GM13977 (cell line): ENCODE results near the gene BUB1B.
"Not testable (repeated sequence)": the region's sequence is repeated elsewhere in the genome, so short reads cannot be mapped to it uniquely, and the experiment has no call there.

ENCODE experiments used
- DNase-seq: peaks from one replicate; pipeline ENCODE4 v3.0.0; 2012; ENCODE audit warnings: low spot score
- in situ Hi-C: fragments of 300-500 bp; cut with MboI; formaldehyde crosslinking; loops from one replicate; pipeline ENCODE4 v1.12.0; 2022; ENCODE audit warnings: low sequenced_read_pairs, low pct_unique_long_range_greater_than_20kb, mixed read lengths, inconsistent platforms; ENCODE audit not compliant: unreplicated experiment
- TF ChIP-seq, protein P1 (sequence below): IDR thresholded peaks from 2 replicates; pipeline ENCODE4 v1.5.1; 2012; ENCODE audit warnings: mild to moderate bottlenecking, control low read depth; ENCODE audit not compliant: insufficient read depth; ENCODE audit errors: extremely low read depth, missing control alignments

BUB1B gene

DNA sequence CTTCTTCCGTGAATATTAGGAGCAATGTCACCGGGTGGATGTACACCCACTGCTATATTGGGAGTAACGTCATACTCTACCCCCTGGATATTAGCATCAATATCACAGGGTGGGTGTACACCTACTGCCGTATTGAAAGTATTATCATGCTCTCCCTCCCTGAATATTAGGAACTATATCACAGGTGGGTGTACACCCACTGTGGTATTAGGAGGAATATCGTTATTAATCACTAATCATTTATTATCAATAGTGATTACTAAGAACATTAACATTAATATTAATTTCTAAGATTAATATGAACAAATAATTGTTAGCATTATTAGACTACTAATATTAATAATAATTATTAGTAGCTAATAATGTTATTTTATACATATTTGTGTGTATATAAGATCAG, 30.8 kb upstream of the BUB1B start:
- DNase-seq, result no peak
- TF ChIP-seq, protein P1, sequence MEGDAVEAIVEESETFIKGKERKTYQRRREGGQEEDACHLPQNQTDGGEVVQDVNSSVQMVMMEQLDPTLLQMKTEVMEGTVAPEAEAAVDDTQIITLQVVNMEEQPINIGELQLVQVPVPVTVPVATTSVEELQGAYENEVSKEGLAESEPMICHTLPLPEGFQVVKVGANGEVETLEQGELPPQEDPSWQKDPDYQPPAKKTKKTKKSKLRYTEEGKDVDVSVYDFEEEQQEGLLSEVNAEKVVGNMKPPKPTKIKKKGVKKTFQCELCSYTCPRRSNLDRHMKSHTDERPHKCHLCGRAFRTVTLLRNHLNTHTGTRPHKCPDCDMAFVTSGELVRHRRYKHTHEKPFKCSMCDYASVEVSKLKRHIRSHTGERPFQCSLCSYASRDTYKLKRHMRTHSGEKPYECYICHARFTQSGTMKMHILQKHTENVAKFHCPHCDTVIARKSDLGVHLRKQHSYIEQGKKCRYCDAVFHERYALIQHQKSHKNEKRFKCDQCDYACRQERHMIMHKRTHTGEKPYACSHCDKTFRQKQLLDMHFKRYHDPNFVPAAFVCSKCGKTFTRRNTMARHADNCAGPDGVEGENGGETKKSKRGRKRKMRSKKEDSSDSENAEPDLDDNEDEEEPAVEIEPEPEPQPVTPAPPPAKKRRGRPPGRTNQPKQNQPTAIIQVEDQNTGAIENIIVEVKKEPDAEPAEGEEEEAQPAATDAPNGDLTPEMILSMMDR, result no peak
- in situ Hi-C loops, result no loop called here

DNA sequence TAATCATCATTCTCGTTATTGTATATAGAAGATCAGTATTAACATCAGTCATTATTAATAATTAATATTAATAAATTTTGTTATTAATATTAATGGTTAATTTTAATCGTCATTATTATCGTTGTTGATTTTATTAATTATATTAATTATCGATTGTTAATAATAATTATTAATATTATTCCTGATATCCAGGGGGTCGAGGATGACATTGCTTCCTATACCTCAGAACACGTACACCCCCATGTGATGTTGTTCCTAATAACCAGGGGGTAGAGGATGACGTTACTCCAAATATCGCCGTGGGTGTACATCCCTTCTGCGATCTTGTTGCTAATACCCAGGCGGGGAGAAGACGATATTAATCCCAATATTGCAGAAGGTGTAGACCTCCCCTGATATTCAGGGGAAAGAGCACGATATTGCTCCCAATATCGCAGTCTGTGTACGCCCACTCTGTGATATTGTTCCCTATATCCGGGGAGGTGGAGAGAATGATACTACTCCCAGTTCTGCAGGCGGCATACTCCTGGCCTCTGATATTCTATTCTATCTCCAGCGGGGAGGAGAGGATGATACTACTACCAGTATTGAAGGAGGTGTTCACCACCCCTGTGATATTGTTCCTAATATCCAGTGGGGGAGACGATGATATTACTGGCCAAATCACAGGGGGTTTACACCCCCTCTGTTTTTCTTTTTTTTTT, 29.9 kb upstream of the BUB1B start:
- no peak for DNase-seq
- in situ Hi-C loops, result no loop called here
- TF ChIP-seq, protein P1, result no peak

DNA sequence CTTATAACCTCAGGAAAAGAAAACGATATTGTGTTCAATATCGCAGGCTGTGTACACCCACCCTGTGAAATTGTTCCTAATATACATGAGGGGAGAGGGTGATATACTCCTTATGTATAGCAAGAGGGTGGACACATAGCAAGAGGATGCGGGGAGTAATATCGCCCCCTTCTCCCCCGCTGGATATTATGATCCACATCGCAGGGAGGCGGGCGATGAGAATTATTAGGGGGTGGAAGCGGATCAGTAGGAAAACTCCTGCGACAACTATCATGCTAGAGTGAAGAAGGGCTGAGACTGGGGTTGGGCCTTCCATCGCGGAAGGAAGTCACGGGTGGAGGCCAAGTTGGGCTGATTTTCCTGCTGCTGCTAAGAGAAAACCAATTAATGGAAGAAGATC, 27.3 kb upstream of the BUB1B start:
- TF ChIP-seq, protein P1, result no peak
- no peak for DNase-seq
- in situ Hi-C loops, result no loop called here

DNA sequence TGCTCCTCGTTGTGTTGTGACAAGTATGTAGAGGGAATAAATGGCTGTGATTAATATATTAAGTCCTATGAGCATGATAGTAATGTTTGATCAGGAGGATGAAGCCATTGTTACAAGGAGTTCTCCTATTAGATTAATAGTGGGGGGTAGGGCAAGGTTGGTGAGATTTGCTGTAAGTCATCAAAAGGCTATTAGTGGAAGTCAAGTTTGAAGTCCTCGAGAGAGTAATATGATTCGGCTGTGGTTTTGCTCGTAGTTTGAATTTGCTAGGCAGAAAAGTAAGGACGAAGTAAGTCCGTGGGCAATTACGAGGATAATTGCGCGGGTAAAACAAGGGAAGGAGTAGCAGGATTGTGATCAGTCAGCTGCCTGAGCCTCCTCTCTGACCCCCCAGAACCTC, 26.0 kb upstream of the BUB1B start:
- TF ChIP-seq, protein P1, result no peak
- in situ Hi-C loops, result no loop called here
- DNase-seq, result no peak

DNA sequence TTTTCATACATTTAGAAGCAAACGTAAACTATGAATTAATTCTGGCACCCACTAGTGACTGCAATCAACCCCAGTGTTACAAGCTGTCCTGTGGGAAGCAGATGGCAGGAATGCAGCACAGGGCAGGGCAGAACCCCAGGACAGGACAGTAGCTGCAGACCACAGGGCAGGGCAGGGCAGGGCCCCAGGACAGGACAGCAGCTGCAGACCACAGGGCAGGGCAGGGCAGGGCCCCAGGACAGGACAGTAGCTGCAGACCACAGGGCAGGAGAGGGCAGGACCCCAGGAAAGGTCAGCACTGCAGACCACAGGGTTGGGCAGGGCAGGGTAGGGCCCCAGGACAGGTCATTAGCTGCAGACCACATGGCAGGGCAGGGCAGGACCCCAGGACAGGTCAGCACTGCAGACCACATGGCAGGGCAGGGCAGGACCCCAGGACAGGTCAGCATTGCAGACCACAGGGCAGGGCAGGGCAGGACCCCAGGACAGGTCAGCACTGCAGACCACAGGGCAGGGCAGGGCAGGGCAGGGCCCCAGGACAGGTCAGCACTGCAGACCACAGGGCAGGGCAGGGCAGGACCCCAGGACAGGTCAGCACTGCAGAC, 24.9 kb upstream of the BUB1B start:
- DNase-seq, in situ Hi-C loops: not testable (repeated sequence)

DNA sequence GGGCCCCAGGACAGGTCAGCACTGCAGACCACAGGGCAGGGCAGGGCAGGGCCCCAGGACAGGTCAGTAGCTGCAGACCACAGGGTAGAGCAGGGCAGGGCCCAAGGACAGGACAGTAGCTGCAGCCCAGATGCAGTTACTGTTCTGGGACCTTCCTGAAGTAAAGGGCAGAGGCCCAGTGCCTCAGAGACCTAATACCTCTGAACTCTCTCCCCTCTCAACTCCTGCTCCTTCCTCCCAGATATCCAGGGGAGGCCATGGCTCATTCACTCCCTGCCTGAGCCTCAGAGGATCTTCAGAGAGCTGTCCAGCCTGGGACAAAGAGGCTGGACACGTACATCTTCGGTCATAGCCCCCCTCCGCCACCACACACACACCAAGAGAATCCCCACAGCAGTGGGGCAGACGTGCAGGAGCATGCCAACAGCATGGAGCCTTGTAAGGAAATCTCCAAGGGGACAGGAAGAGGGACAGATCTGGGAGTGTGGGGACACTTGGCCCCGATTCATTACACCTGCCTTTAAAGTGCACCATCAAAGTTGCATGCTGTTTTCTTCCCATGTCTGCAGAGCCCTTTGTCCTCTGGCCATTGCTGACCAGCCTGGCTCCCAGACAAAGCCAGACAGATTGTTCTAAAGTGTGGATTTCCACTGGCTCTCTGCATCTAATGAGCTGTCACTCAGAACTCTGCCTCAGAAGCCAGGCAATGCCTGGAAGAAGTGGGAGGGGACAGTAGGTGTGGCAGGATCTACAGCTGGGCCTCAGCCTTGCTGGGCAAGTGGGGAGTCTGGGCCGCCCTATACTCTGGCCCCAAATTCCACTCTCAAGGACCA, 24.2 kb upstream of the BUB1B start:
- DNase-seq, result no peak
- TF ChIP-seq, protein P1, result no peak
- in situ Hi-C loops, result no loop called here
